ENCODE measurements around the gene SPDEF.

The SPDEF gene

DNA sequence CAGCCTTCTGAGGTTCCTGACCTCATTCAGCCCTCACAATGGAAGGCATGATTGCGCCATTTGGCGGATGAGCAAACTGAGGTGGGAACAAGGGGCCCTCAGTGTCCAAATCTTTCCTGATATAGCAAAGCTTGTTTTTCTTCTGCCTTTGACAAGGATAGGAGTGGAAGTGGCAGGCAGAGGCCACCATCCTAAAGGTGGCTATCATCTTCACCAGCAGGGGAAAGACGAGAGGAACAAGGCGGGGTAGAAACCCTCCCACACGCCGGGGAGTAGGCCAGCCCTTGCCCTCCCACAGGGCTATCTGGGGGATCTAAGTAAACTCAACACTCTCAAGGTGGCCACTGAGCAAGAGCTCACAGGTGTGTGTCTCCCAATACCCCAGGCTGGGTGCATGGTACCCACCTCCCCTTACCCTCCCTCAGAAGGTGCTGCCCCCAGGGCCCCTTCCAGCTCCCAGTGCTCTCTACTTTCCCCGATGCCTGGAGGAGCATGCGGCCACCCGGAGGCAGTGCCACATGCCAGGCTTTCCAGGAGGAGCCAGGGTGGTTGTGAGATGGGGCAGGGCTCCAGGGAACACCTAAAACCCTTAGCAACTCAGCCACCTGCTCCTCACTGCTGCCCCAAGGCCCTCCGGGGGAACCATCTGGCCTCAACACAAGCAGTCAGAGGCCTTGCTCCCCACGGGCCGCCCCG, 11.2 kb downstream of the SPDEF start:
- peaks cover 2% of the 10 kb centered on the region for H3K4me1 ChIP-seq (ENCODE audit: insufficient read depth, insufficient read length)
- no peaks in the 10 kb centered on the region for H3K27me3 ChIP-seq (ENCODE audit: insufficient read depth, insufficient read length)
- no peaks in the 10 kb centered on the region for H3K9me3 ChIP-seq (ENCODE audit: insufficient read depth, low read length)
- TF ChIP-seq ZNF274 (IDR thresholded peaks at IDR 0.05; ENCODE audit: low read depth, low read length) (no peak), SUZ12 (IDR thresholded peaks at IDR 0.05; ENCODE audit: extremely low read depth, insufficient read depth, insufficient read length) (no peak), YY1 (IDR thresholded peaks at IDR 0.05; ENCODE audit: insufficient read depth, insufficient read length) (no peak)
- no peak overlapping the region for H3K4me3 ChIP-seq (ENCODE audit: insufficient read length, low read depth)
- no peak for DNase-seq (ENCODE audit: low read depth, low spot score)
- H3K36me3 ChIP-seq (ENCODE audit: insufficient read depth, insufficient read length, low read length): no peaks in the 10 kb centered on the region
- H3K9ac ChIP-seq (ENCODE audit: insufficient read length, low read depth): no peak overlapping the region

DNA sequence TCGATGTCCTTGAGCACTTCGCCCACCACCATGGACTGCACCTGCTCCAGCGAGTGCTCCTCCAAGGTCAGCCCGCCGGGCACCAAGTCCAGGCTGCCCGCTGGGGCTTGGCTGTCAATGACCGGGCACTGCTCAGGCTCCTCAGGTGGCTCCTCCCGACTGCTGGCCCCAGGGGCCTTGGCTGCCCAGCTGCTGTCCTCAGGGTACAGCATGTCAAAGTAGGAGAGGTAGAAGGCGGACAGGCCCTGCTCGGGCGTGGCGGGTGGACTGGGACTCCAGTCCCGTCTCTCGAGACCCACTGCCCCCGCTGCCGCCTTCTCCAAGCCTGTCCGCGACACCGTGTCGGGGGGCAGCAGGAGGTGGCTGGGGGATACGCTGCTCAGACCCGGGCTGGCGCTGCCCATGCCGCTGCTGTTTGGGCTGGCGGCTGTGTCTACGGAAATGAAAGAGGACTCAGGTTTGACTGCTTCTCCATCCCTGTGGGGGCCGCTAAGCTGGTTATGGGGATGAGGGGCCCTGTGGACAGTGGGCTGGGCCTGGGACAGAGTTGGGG, 12.0 kb downstream of the SPDEF start:
- TF ChIP-seq ZNF274 (IDR thresholded peaks at IDR 0.05; ENCODE audit: low read depth, low read length): no peak
- TF ChIP-seq SUZ12 (IDR thresholded peaks at IDR 0.05; ENCODE audit: extremely low read depth, insufficient read depth, insufficient read length): no peak
- no peak for TF ChIP-seq YY1 (IDR thresholded peaks at IDR 0.05; ENCODE audit: insufficient read depth, insufficient read length)
- Histone ChIP-seq H3K27me3 (ENCODE audit: insufficient read depth, insufficient read length) (no peaks in the 10 kb centered on the region), H3K4me3 (ENCODE audit: insufficient read length, low read depth) (no peak overlapping the region), H3K9ac (ENCODE audit: insufficient read length, low read depth) (no peak overlapping the region), H3K4me1 (ENCODE audit: insufficient read depth, insufficient read length) (peaks cover 5% of the 10 kb centered on the region), H3K9me3 (ENCODE audit: insufficient read depth, low read length) (no peaks in the 10 kb centered on the region), H3K36me3 (ENCODE audit: insufficient read depth, insufficient read length, low read length) (no peaks in the 10 kb centered on the region)
- no peak for DNase-seq (ENCODE audit: low read depth, low spot score)

- Histone ChIP-seq H3K9ac (ENCODE audit: insufficient read length, low read depth) (no peak overlapping the region), H3K4me3 (ENCODE audit: insufficient read length, low read depth) (no peak overlapping the region), H3K36me3 (ENCODE audit: insufficient read depth, insufficient read length, low read length) (no peaks in the 10 kb centered on the region), H3K27me3 (ENCODE audit: insufficient read depth, insufficient read length) (no peaks in the 10 kb centered on the region), H3K9me3 (ENCODE audit: insufficient read depth, low read length) (no peaks in the 10 kb centered on the region), H3K4me1 (ENCODE audit: insufficient read depth, insufficient read length) (peaks cover 5% of the 10 kb centered on the region)
- TF ChIP-seq SUZ12 (IDR thresholded peaks at IDR 0.05; ENCODE audit: extremely low read depth, insufficient read depth, insufficient read length) (no peak), ZNF274 (IDR thresholded peaks at IDR 0.05; ENCODE audit: low read depth, low read length) (no peak)
- DNase-seq (ENCODE audit: low read depth, low spot score): no peak
These were observed 12.7 kb downstream of the SPDEF start for GRCh38 chr6:34543421-34543820.

- H3K4me3 ChIP-seq (ENCODE audit: insufficient read length, low read depth): no peak overlapping the region
- no peaks in the 10 kb centered on the region for H3K9me3 ChIP-seq (ENCODE audit: insufficient read depth, low read length)
- H3K4me1 ChIP-seq (ENCODE audit: insufficient read depth, insufficient read length): peaks cover 20% of the 10 kb centered on the region
- H3K9ac ChIP-seq (ENCODE audit: insufficient read length, low read depth): no peak overlapping the region
- TF ChIP-seq YY1 (IDR thresholded peaks at IDR 0.05; ENCODE audit: insufficient read depth, insufficient read length): no peak
- TF ChIP-seq ZNF274 (IDR thresholded peaks at IDR 0.05; ENCODE audit: low read depth, low read length): no peak
- no peak for TF ChIP-seq SUZ12 (IDR thresholded peaks at IDR 0.05; ENCODE audit: extremely low read depth, insufficient read depth, insufficient read length)
- no peaks in the 10 kb centered on the region for H3K27me3 ChIP-seq (ENCODE audit: insufficient read depth, insufficient read length)
- no peak for DNase-seq (ENCODE audit: low read depth, low spot score)
- no peaks in the 10 kb centered on the region for H3K36me3 ChIP-seq (ENCODE audit: insufficient read depth, insufficient read length, low read length)
These were observed 15.3 kb downstream of the SPDEF start for GRCh38 chr6:34540841-34541240.

GRCh38 chr6:34540222-34540621, 15.9 kb downstream of the SPDEF start:
- Histone ChIP-seq H3K27me3 (ENCODE audit: insufficient read depth, insufficient read length) (no peaks in the 10 kb centered on the region), H3K4me3 (ENCODE audit: insufficient read length, low read depth) (no peak overlapping the region), H3K4me1 (ENCODE audit: insufficient read depth, insufficient read length) (peaks cover 20% of the 10 kb centered on the region), H3K9me3 (ENCODE audit: insufficient read depth, low read length) (no peaks in the 10 kb centered on the region), H3K9ac (ENCODE audit: insufficient read length, low read depth) (no peak overlapping the region), H3K36me3 (ENCODE audit: insufficient read depth, insufficient read length, low read length) (no peaks in the 10 kb centered on the region)
- TF ChIP-seq SUZ12 (IDR thresholded peaks at IDR 0.05; ENCODE audit: extremely low read depth, insufficient read depth, insufficient read length) (no peak), YY1 (IDR thresholded peaks at IDR 0.05; ENCODE audit: insufficient read depth, insufficient read length) (no peak), ZNF274 (IDR thresholded peaks at IDR 0.05; ENCODE audit: low read depth, low read length) (no peak)
- DNase-seq (ENCODE audit: low read depth, low spot score): no peak

DNA sequence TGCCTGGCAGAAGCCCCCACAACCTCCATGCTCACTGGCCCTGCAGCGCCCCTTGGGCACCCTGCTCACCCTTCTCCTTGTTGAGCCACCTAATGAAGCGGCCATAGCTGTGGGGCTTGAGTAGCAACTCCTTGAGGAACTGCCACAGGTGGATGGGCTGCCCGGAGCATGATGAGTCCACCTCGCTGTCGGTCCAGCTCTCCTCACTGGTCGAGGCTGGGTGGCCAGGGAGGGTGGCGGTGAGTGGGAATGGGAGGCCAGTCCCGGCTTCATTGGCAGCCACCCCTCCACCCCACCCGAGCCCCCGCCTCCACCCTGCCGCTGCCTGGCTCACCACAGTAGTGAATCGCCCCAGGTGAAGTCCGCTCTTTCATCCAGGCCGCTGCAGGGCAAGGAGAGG, 16.9 kb downstream of the SPDEF start:
- TF ChIP-seq ZNF274 (IDR thresholded peaks at IDR 0.05; ENCODE audit: low read depth, low read length): no peak
- TF ChIP-seq YY1 (IDR thresholded peaks at IDR 0.05; ENCODE audit: insufficient read depth, insufficient read length): no peak
- TF ChIP-seq SUZ12 (IDR thresholded peaks at IDR 0.05; ENCODE audit: extremely low read depth, insufficient read depth, insufficient read length): no peak
- no peaks in the 10 kb centered on the region for H3K36me3 ChIP-seq (ENCODE audit: insufficient read depth, insufficient read length, low read length)
- H3K9ac ChIP-seq (ENCODE audit: insufficient read length, low read depth): no peak overlapping the region
- no peaks in the 10 kb centered on the region for H3K27me3 ChIP-seq (ENCODE audit: insufficient read depth, insufficient read length)
- H3K9me3 ChIP-seq (ENCODE audit: insufficient read depth, low read length): no peaks in the 10 kb centered on the region
- peaks cover 20% of the 10 kb centered on the region for H3K4me1 ChIP-seq (ENCODE audit: insufficient read depth, insufficient read length)
- H3K4me3 ChIP-seq (ENCODE audit: insufficient read length, low read depth): no peak overlapping the region
- no peak for DNase-seq (ENCODE audit: low read depth, low spot score)

DNA sequence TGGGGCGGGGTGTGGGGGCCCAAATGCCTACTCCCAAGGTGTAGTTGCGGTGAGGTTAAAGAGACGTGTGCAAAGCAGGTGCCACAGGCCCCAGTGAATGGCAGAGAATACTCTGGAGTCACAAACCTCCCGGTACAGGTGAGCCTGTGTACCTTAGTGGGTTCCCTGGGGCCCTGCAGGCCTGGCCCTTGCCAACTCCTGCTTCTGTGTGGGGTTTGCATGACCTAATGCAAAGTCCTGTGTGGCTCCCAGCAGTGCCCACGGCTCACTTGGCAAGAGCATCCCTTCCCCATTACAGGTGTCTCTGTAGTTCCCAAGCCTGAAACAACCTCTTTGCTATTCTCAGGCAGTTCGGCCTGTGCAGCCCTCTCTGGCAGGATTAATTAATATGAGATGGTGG, 17.5 kb downstream of the SPDEF start:
- Histone ChIP-seq H3K4me3 (ENCODE audit: insufficient read length, low read depth) (no peak overlapping the region), H3K27me3 (ENCODE audit: insufficient read depth, insufficient read length) (no peaks in the 10 kb centered on the region), H3K9me3 (ENCODE audit: insufficient read depth, low read length) (no peaks in the 10 kb centered on the region), H3K9ac (ENCODE audit: insufficient read length, low read depth) (no peak overlapping the region), H3K4me1 (ENCODE audit: insufficient read depth, insufficient read length) (peaks cover 20% of the 10 kb centered on the region), H3K36me3 (ENCODE audit: insufficient read depth, insufficient read length, low read length) (no peaks in the 10 kb centered on the region)
- DNase-seq (ENCODE audit: low read depth, low spot score): no peak
- TF ChIP-seq ZNF274 (IDR thresholded peaks at IDR 0.05; ENCODE audit: low read depth, low read length) (no peak), YY1 (IDR thresholded peaks at IDR 0.05; ENCODE audit: insufficient read depth, insufficient read length) (no peak), SUZ12 (IDR thresholded peaks at IDR 0.05; ENCODE audit: extremely low read depth, insufficient read depth, insufficient read length) (no peak)

Measured in NT2/D1 (cell line).